Measurements from ENCODE around the gene JAML.

DNA sequence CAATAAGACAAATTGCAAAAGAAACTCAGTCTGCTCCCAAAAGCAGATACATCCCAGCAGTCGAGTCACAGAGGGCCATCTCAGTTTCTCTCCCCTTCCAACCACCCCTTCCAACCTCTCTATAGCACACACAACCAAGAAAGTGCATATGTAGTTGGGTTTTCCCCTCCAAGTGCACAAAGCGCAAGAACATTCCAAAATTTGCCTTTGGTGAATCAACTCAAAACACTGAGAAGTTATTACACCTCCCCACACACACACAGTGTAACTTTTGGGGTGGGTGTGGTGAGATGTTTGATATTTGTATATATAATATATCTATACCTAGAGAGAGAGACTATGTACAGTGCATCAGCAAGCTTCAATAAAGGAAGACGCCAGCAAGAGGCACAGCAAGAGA lies 62.0 kb downstream of the JAML start:
- TF ChIP-seq ARID1B (IDR thresholded peaks at IDR 0.05) (no peak), HNRNPLL (IDR thresholded peaks at IDR 0.05; ENCODE audit: low read depth, low read length, poor library complexity, severe bottlenecking) (no peak), POLR2A (conservative IDR thresholded peaks at IDR 0.05) (no peak), POU5F1 (IDR thresholded peaks at IDR 0.05; ENCODE audit: borderline replicate concordance, low read depth, low read length, partially characterized antibody) (no peak), MAZ (CRISPR knock-in tag; conservative IDR thresholded peaks at IDR 0.05 in 1 of 2, IDR thresholded peaks at IDR 0.05 in 1 of 2) (no peak), BHLHE40 (IDR thresholded peaks at IDR 0.05; ENCODE audit: low read length) (no peak)
- TF ChIP-seq, protein P1, sequence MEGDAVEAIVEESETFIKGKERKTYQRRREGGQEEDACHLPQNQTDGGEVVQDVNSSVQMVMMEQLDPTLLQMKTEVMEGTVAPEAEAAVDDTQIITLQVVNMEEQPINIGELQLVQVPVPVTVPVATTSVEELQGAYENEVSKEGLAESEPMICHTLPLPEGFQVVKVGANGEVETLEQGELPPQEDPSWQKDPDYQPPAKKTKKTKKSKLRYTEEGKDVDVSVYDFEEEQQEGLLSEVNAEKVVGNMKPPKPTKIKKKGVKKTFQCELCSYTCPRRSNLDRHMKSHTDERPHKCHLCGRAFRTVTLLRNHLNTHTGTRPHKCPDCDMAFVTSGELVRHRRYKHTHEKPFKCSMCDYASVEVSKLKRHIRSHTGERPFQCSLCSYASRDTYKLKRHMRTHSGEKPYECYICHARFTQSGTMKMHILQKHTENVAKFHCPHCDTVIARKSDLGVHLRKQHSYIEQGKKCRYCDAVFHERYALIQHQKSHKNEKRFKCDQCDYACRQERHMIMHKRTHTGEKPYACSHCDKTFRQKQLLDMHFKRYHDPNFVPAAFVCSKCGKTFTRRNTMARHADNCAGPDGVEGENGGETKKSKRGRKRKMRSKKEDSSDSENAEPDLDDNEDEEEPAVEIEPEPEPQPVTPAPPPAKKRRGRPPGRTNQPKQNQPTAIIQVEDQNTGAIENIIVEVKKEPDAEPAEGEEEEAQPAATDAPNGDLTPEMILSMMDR (IDR thresholded peaks at IDR 0.05 in 2 of 3, conservative IDR thresholded peaks at IDR 0.05 in 1 of 3; ENCODE audit: insufficient read depth in 2 of 3, low read depth in 1 of 3, low read length in 3 of 3) = no peak
- TF ChIP-seq, protein P2, sequence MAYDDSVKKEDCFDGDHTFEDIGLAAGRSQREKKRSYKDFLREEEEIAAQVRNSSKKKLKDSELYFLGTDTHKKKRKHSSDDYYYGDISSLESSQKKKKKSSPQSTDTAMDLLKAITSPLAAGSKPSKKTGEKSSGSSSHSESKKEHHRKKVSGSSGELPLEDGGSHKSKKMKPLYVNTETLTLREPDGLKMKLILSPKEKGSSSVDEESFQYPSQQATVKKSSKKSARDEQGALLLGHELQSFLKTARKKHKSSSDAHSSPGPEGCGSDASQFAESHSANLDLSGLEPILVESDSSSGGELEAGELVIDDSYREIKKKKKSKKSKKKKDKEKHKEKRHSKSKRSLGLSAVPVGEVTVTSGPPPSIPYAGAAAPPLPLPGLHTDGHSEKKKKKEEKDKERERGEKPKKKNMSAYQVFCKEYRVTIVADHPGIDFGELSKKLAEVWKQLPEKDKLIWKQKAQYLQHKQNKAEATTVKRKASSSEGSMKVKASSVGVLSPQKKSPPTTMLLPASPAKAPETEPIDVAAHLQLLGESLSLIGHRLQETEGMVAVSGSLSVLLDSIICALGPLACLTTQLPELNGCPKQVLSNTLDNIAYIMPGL (CRISPR knock-in tag; IDR thresholded peaks at IDR 0.05) = no peak
